Cardiac muscle cell (in vitro differentiated cells and primary cell): ENCODE measurements around the gene PLA2R1. TPM values are rescaled to one million over a fixed set of nuclear protein-coding genes. Genes with fewer than 3 reads are reported as not detected.
"Not testable (repeated sequence)": the region's sequence is repeated elsewhere in the genome, so short reads cannot be mapped to it uniquely, and the experiment has no call there.

ENCODE experiments used
- DNase-seq, 2 donors: peaks; one replicate each; pipeline versions ENCODE4 v3.0.0 to v3.0.0-alpha.2; 2010 to 2017; ENCODE audit warnings: low read depth in 1 of 2, low spot score in 1 of 2
- H3K27ac ChIP-seq: fragments of 200-600 bp; sonication (generic); 2 replicates; pipeline ENCODE4 v1.5.1; 2016
- H3K27me3 ChIP-seq: fragments of 200-600 bp; sonication (generic); 2 replicates; pipeline ENCODE4 v1.6.0; 2016; ENCODE audit warnings: control low read depth
- H3K36me3 ChIP-seq: fragments of 200-600 bp; sonication (generic); 2 replicates; pipeline ENCODE4 v1.5.1; 2016; ENCODE audit warnings: control low read depth
- H3K4me1 ChIP-seq: fragments of 200-600 bp; sonication (generic); 2 replicates; pipeline ENCODE4 v1.8.1; 2017; ENCODE audit warnings: low read depth, mild to moderate bottlenecking, mixed run types
- H3K4me3 ChIP-seq: fragments of 200-600 bp; sonication (generic); 2 replicates; pipeline ENCODE4 v1.5.1; 2016; ENCODE audit warnings: mild to moderate bottlenecking
- H3K9me3 ChIP-seq: fragments of 200-600 bp; sonication (generic); 2 replicates; pipeline ENCODE4 v1.5.1; 2017; ENCODE audit warnings: low read depth, mild to moderate bottlenecking, control low read depth
- CTCF ChIP-seq: IDR thresholded peaks from 2 replicates; pipeline ENCODE4 v1.5.1; 2012; ENCODE audit warnings: low read depth, mild to moderate bottlenecking, low read length
- polyA plus RNA-seq: library from polyadenylated mRNA; unstranded; fragments of >200 nt; fragmentation: Nextera tagmentation; extraction: Ambion mirVana; gene quantifications from 2 replicates; pipeline ENCODE4 v1.2.1, GENCODE V29; 2016
- total RNA-seq: library from RNA; depleted of rRNA; stranded (reverse); fragments of >200 nt; gene quantifications from 2 replicates; pipeline ENCODE4 v1.2.3, GENCODE V29; 2016

The PLA2R1 gene
- total and polyA plus RNA-seq, 2 experiments from 2014 or later = 0.09 TPM; not detected in 1

- Histone ChIP-seq H3K27me3 (no peaks in the 10 kb centered on the region), H3K4me3 (no peak overlapping the region), H3K9me3 (no peaks in the 10 kb centered on the region), H3K36me3 (no peaks in the 10 kb centered on the region), H3K27ac (no peak overlapping the region), H3K4me1 (no peaks in the 10 kb centered on the region)
- no peak for TF ChIP-seq CTCF
- peak in 1 of 2 donors; percentile 73 for DNase-seq
These were observed 23.1 kb downstream of the PLA2R1 start for GRCh38 chr2:160039166-160039903.

GRCh38 chr2:160038662-160039061 is 23.8 kb downstream of the PLA2R1 start:
- not testable (repeated sequence) for H3K4me3 ChIP-seq, H3K9me3 ChIP-seq, H3K27me3 ChIP-seq, H3K27ac ChIP-seq, H3K36me3 ChIP-seq, DNase-seq, H3K4me1 ChIP-seq

GRCh38 chr2:160036736-160037135 is 25.7 kb downstream of the PLA2R1 start:
- no peak for DNase-seq
- H3K9me3 ChIP-seq = no peaks in the 10 kb centered on the region

GRCh38 chr2:160035125-160035524 is 27.3 kb downstream of the PLA2R1 start:
- no peaks in the 10 kb centered on the region for H3K27me3 ChIP-seq
- H3K9me3 ChIP-seq = no peaks in the 10 kb centered on the region
- no peak for TF ChIP-seq CTCF
- H3K36me3 ChIP-seq = no peaks in the 10 kb centered on the region
- H3K4me3 ChIP-seq = no peak overlapping the region
- no peaks in the 10 kb centered on the region for H3K4me1 ChIP-seq
- no peak overlapping the region for H3K27ac ChIP-seq
- no peak for DNase-seq

More at GRCh38 chr2:160036736-160037135, 25.7 kb downstream of the PLA2R1 start:
- Histone ChIP-seq H3K4me1 (no peaks in the 10 kb centered on the region), H3K36me3 (no peaks in the 10 kb centered on the region), H3K4me3 (no peak overlapping the region), H3K27me3 (no peaks in the 10 kb centered on the region), H3K27ac (no peak overlapping the region)
- no peak for TF ChIP-seq CTCF

GRCh38 chr2:160034396-160034795 is 28.0 kb downstream of the PLA2R1 start:
- no peak for TF ChIP-seq CTCF
- H3K4me3 ChIP-seq = no peak overlapping the region
- DNase-seq = no peak
- no peaks in the 10 kb centered on the region for H3K4me1 ChIP-seq
- H3K9me3 ChIP-seq = no peaks in the 10 kb centered on the region
- H3K27ac ChIP-seq = no peak overlapping the region
- H3K27me3 ChIP-seq = no peaks in the 10 kb centered on the region
- H3K36me3 ChIP-seq = no peaks in the 10 kb centered on the region

GRCh38 chr2:160033732-160034392 is 28.6 kb downstream of the PLA2R1 start:
- H3K27me3 ChIP-seq = no peaks in the 10 kb centered on the region
- peak in 1 of 2 donors; percentile 72 for DNase-seq
- H3K9me3 ChIP-seq = no peaks in the 10 kb centered on the region
- TF ChIP-seq CTCF = no peak
- H3K36me3 ChIP-seq = no peaks in the 10 kb centered on the region
- peaks cover 3% of the 10 kb centered on the region for H3K4me1 ChIP-seq
- no peak overlapping the region for H3K4me3 ChIP-seq
- H3K27ac ChIP-seq = no peak overlapping the region
